ENCODE results near the gene FAM13A.

Gene FAM13A

DNA sequence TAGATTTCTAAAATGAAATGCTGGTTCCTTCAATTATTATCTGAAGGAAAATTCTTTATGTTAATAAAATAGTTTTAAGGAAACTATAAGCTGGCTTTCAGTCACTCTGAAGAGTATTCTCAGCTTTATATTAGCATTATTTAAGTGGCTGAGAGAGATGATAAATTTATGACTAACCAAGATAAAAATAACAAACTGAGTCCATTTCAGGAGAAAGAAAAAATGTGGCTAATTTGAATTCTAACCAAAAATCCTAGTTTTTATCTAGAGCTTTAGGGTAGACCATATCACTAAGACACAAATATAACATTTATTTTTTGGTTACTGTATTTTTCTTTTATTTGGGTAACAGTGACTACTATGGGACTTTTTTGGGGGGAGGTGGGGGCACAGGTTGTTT, 299.9 kb downstream of the FAM13A start:
- ATAC-seq (replicated peaks; ENCODE audit: extremely low read depth, poor library complexity, severe bottlenecking) (no peak), DNase-seq (ENCODE audit: low spot score in 2 of 2) (no peak)
- H3K27ac Mint-ChIP-seq (ENCODE audit: low read depth): no peak overlapping the region
- peaks cover 2% of the 10 kb centered on the region for H3K36me3 Mint-ChIP-seq (ENCODE audit: insufficient read depth)
- H3K4me1 Mint-ChIP-seq: no peaks in the 10 kb centered on the region
- peaks cover 26% of the 10 kb centered on the region for H3K27me3 Mint-ChIP-seq
- H3K4me3 Mint-ChIP-seq: no peak overlapping the region
- no peaks in the 10 kb centered on the region for H3K9me3 Mint-ChIP-seq

DNA sequence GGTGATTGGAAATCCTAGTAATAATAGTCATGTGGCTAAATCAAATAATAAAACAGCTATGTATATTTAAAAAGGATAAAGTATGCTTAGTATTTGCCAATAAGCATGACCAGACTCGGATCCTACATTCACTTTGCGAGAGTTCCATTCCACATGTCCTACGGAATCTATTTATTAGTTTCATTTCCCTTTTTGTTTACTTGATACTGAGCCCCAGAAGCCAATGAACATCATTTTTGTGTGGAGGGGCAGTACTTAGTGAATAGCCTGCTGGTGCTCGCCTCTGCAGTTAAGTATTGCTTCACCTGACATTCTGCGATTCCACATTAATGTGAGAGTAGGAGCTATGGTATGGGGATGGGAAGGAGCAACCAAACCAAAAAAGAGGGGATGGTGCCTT, 300.8 kb downstream of the FAM13A start:
- Mint-ChIP-seq H3K36me3 (ENCODE audit: insufficient read depth) (peaks cover 2% of the 10 kb centered on the region), H3K4me1 (no peaks in the 10 kb centered on the region), H3K4me3 (no peak overlapping the region), H3K9me3 (no peaks in the 10 kb centered on the region), H3K27me3 (peaks cover 28% of the 10 kb centered on the region), H3K27ac (ENCODE audit: low read depth) (no peak overlapping the region)
- ATAC-seq (replicated peaks; ENCODE audit: extremely low read depth, poor library complexity, severe bottlenecking) (no peak), DNase-seq (ENCODE audit: low spot score in 2 of 2) (no peak)

GRCh38 chr4:88755454-88755853, 301.5 kb downstream of the FAM13A start:
- Mint-ChIP-seq H3K9me3 (no peaks in the 10 kb centered on the region), H3K27me3 (peaks cover 28% of the 10 kb centered on the region), H3K4me3 (no peak overlapping the region), H3K4me1 (no peaks in the 10 kb centered on the region), H3K36me3 (ENCODE audit: insufficient read depth) (no peaks in the 10 kb centered on the region), H3K27ac (ENCODE audit: low read depth) (no peak overlapping the region)
- ATAC-seq (replicated peaks; ENCODE audit: extremely low read depth, poor library complexity, severe bottlenecking) (no peak), DNase-seq (ENCODE audit: low spot score in 2 of 2) (no peak)

DNA sequence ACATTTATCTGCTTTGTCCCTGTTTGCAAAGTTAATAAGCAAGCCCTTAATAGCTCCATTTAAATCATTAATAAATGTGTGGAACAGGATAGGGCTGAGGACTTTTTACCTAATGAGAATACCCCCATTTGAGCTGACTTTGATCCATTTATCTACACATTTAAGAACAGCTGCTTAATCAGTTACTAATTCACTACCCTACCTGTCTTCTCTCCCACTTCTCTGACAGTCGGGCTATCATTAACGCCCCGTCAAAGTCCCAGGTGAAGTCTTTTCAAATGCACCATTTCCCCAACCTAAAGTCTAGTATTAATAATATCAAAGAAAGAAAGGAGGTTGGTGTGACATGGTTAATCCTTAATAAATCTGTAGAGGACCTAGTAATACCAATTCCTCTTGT, 302.2 kb downstream of the FAM13A start:
- no peaks in the 10 kb centered on the region for H3K9me3 Mint-ChIP-seq
- no peak overlapping the region for H3K27ac Mint-ChIP-seq (ENCODE audit: low read depth)

DNA sequence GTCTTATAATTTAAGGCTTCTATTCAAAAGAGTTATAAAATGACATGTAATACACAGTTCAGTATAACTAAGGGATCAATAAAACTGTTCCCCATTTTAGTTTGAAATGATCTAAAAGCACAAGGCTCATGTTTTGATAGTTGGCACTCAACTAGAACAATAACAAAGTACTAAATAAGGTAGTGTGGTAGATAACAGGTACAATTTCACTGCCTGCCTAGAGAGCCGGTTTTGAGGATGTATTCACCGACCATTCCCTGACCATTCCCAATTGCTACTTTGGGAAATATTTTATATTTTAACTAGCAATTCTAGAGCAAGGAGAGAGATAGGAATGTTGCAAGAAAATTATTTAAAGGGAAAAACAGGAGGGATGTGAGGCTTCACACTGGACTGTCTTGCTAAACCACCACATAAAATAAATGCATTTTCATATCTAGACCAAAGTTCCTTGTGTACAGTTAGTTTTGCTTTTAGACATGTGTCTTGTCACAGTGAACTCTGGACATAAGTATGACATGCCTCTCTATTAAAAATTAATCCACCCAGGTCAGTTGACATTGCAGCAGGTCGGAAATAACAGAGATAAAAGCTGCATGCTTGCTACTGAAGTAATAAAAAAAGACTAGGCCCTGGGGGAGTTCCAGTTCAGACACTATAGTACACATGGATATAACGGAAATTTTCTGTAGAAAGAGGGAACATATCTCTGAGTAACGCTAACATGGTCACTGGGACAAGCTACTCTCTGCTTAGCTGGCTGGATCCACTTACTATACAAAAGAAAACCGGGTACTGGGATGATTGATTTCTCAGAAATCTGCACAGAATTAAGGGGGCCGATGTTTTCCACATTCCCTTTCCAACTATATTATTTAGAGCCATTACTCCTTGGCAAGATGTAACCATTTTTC, 303.1 kb downstream of the FAM13A start:
- H3K27ac Mint-ChIP-seq (ENCODE audit: low read depth): no peak overlapping the region
- ATAC-seq (replicated peaks; ENCODE audit: extremely low read depth, poor library complexity, severe bottlenecking) (no peak), DNase-seq (ENCODE audit: low spot score in 2 of 2) (no peak)
- no peaks in the 10 kb centered on the region for H3K9me3 Mint-ChIP-seq
- H3K27me3 Mint-ChIP-seq: peaks cover 31% of the 10 kb centered on the region
- no peak overlapping the region for H3K4me3 Mint-ChIP-seq
- H3K4me1 Mint-ChIP-seq: no peaks in the 10 kb centered on the region
- H3K36me3 Mint-ChIP-seq (ENCODE audit: insufficient read depth): peaks cover under 1% of the 10 kb centered on the region

More for the DNA sequence above, 302.2 kb downstream of the FAM13A start:
- H3K4me1 Mint-ChIP-seq: no peaks in the 10 kb centered on the region
- ATAC-seq (replicated peaks; ENCODE audit: extremely low read depth, poor library complexity, severe bottlenecking): no peak
- no peaks in the 10 kb centered on the region for H3K36me3 Mint-ChIP-seq (ENCODE audit: insufficient read depth)
- H3K4me3 Mint-ChIP-seq: no peak overlapping the region
- H3K27me3 Mint-ChIP-seq: peaks cover 28% of the 10 kb centered on the region
- no peak for DNase-seq (ENCODE audit: low spot score in 2 of 2)

- no peaks in the 10 kb centered on the region for H3K9me3 Mint-ChIP-seq
- H3K27me3 Mint-ChIP-seq: peaks cover 29% of the 10 kb centered on the region
- ATAC-seq (replicated peaks; ENCODE audit: extremely low read depth, poor library complexity, severe bottlenecking): no peak
- H3K27ac Mint-ChIP-seq (ENCODE audit: low read depth): no peak overlapping the region
- H3K4me3 Mint-ChIP-seq: no peak overlapping the region
- H3K4me1 Mint-ChIP-seq: no peaks in the 10 kb centered on the region
- DNase-seq (ENCODE audit: low spot score in 2 of 2): no peak
- peaks cover 4% of the 10 kb centered on the region for H3K36me3 Mint-ChIP-seq (ENCODE audit: insufficient read depth)
These were observed 304.2 kb downstream of the FAM13A start for GRCh38 chr4:88752754-88753153.

- Mint-ChIP-seq H3K27me3 (peaks cover 27% of the 10 kb centered on the region), H3K36me3 (ENCODE audit: insufficient read depth) (peaks cover 4% of the 10 kb centered on the region), H3K9me3 (no peaks in the 10 kb centered on the region)
These were observed 304.9 kb downstream of the FAM13A start for GRCh38 chr4:88752076-88752463.

GRCh38 chr4:88751258-88752075, 305.5 kb downstream of the FAM13A start:
- DNase-seq (ENCODE audit: low spot score in 2 of 2): no peak
- H3K4me3 Mint-ChIP-seq: no peak overlapping the region
- no peak for ATAC-seq (replicated peaks; ENCODE audit: extremely low read depth, poor library complexity, severe bottlenecking)
- H3K36me3 Mint-ChIP-seq (ENCODE audit: insufficient read depth): peaks cover 4% of the 10 kb centered on the region
- no peak overlapping the region for H3K27ac Mint-ChIP-seq (ENCODE audit: low read depth)
- H3K27me3 Mint-ChIP-seq: peaks cover 27% of the 10 kb centered on the region
- H3K4me1 Mint-ChIP-seq: no peaks in the 10 kb centered on the region
- H3K9me3 Mint-ChIP-seq: no peaks in the 10 kb centered on the region

More at GRCh38 chr4:88752076-88752463, 304.9 kb downstream of the FAM13A start:
- ATAC-seq (replicated peaks; ENCODE audit: extremely low read depth, poor library complexity, severe bottlenecking) (no peak), DNase-seq (ENCODE audit: low spot score in 2 of 2) (no peak)
- no peaks in the 10 kb centered on the region for H3K4me1 Mint-ChIP-seq
- no peak overlapping the region for H3K27ac Mint-ChIP-seq (ENCODE audit: low read depth)
- H3K4me3 Mint-ChIP-seq: no peak overlapping the region

- DNase-seq (ENCODE audit: low spot score in 2 of 2) (no peak), ATAC-seq (replicated peaks; ENCODE audit: extremely low read depth, poor library complexity, severe bottlenecking) (no peak)
- Mint-ChIP-seq H3K9me3 (no peaks in the 10 kb centered on the region), H3K4me1 (no peaks in the 10 kb centered on the region), H3K27ac (ENCODE audit: low read depth) (no peak overlapping the region), H3K27me3 (peaks cover 27% of the 10 kb centered on the region), H3K4me3 (no peak overlapping the region), H3K36me3 (ENCODE audit: insufficient read depth) (peaks cover 4% of the 10 kb centered on the region)
These were observed 306.6 kb downstream of the FAM13A start for GRCh38 chr4:88750369-88750768.

DNA sequence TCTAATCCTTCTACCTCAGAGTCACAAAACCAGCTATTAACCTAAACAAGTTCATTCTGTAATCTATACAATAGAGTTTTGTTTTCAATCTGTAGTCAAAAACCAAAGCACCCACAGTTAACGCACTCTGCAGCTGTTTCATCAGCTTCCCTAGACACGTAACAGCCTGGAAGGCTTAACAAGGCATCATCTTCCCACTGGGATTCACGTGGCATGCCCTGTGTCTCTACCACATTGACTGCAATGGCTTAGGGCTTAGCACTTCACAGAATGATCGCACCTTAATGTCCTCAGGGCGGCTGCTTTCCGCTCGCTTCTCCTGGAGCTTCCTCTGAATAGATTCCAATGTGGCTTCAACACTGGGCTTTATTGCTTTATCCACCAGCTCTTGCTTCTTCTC, 309.6 kb downstream of the FAM13A start:
- H3K4me3 Mint-ChIP-seq: no peak overlapping the region

GRCh38 chr4:88746206-88746605, 310.8 kb downstream of the FAM13A start:
- Mint-ChIP-seq H3K27ac (ENCODE audit: low read depth) (no peak overlapping the region), H3K36me3 (ENCODE audit: insufficient read depth) (peaks cover 4% of the 10 kb centered on the region), H3K4me1 (no peaks in the 10 kb centered on the region), H3K27me3 (peaks cover 10% of the 10 kb centered on the region), H3K9me3 (no peaks in the 10 kb centered on the region), H3K4me3 (no peak overlapping the region)
- ATAC-seq (replicated peaks; ENCODE audit: extremely low read depth, poor library complexity, severe bottlenecking) (no peak), DNase-seq (ENCODE audit: low spot score in 2 of 2) (no peak)

More for the DNA sequence above, 309.6 kb downstream of the FAM13A start:
- ATAC-seq (replicated peaks; ENCODE audit: extremely low read depth, poor library complexity, severe bottlenecking) (no peak), DNase-seq (ENCODE audit: low spot score in 2 of 2) (no peak)
- no peaks in the 10 kb centered on the region for H3K4me1 Mint-ChIP-seq
- H3K9me3 Mint-ChIP-seq: no peaks in the 10 kb centered on the region
- no peak overlapping the region for H3K27ac Mint-ChIP-seq (ENCODE audit: low read depth)
- H3K36me3 Mint-ChIP-seq (ENCODE audit: insufficient read depth): peaks cover 4% of the 10 kb centered on the region
- peaks cover 14% of the 10 kb centered on the region for H3K27me3 Mint-ChIP-seq

- Mint-ChIP-seq H3K4me1 (no peaks in the 10 kb centered on the region), H3K9me3 (no peaks in the 10 kb centered on the region), H3K4me3 (no peak overlapping the region), H3K27ac (ENCODE audit: low read depth) (no peak overlapping the region), H3K36me3 (ENCODE audit: insufficient read depth) (peaks cover 4% of the 10 kb centered on the region), H3K27me3 (peaks cover 10% of the 10 kb centered on the region)
- DNase-seq (ENCODE audit: low spot score in 2 of 2) (no peak), ATAC-seq (replicated peaks; ENCODE audit: extremely low read depth, poor library complexity, severe bottlenecking) (no peak)
These were observed 311.3 kb downstream of the FAM13A start for GRCh38 chr4:88745581-88746163.
